ENCODE measurements around the gene TIMP2.

- no peak for TF ChIP-seq CTCF (conservative IDR thresholded peaks at IDR 0.05; ENCODE audit: low read depth, low read length)
- no peak for TF ChIP-seq RAD21 (IDR thresholded peaks at IDR 0.05; ENCODE audit: low read length)
- no peak for TF ChIP-seq MAFK (IDR thresholded peaks at IDR 0.05; ENCODE audit: low read depth, low read length)
These were observed 49.0 kb downstream of the TIMP2 start for GRCh38 chr17:78876094-78876597.
